A673 (cell line): ENCODE measurements around the gene HDAC2.

Experiments used
- EZH2 ChIP-seq: fragments of 200-600 bp; sonication (generic); IDR thresholded peaks from 2 replicates; pipeline ENCODE4 v1.6.1; 2017; ENCODE audit warnings: borderline replicate concordance, low read depth, mild to moderate bottlenecking, mixed read lengths, antibody characterized with exemption, low read length; ENCODE audit not compliant: poor library complexity, severe bottlenecking
- TF ChIP-seq, protein P1 (sequence below): fragments of 300-800, 200-600 bp; sonication (generic); conservative IDR thresholded peaks from 2 replicates; pipeline ENCODE4 v1.5.1; 2017; ENCODE audit warnings: low read depth, mild to moderate bottlenecking, antibody characterized with exemption, low read length, moderate library complexity, mixed read lengths

- TF ChIP-seq, protein P1, sequence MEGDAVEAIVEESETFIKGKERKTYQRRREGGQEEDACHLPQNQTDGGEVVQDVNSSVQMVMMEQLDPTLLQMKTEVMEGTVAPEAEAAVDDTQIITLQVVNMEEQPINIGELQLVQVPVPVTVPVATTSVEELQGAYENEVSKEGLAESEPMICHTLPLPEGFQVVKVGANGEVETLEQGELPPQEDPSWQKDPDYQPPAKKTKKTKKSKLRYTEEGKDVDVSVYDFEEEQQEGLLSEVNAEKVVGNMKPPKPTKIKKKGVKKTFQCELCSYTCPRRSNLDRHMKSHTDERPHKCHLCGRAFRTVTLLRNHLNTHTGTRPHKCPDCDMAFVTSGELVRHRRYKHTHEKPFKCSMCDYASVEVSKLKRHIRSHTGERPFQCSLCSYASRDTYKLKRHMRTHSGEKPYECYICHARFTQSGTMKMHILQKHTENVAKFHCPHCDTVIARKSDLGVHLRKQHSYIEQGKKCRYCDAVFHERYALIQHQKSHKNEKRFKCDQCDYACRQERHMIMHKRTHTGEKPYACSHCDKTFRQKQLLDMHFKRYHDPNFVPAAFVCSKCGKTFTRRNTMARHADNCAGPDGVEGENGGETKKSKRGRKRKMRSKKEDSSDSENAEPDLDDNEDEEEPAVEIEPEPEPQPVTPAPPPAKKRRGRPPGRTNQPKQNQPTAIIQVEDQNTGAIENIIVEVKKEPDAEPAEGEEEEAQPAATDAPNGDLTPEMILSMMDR, result no peak
- no peak for TF ChIP-seq EZH2
Observed at GRCh38 chr6:113953346-113953745, 17.6 kb downstream of the HDAC2 start.
